ENCODE data around the gene VPS8.

Gene VPS8

GRCh38 chr3:184919651-184920050, 107.7 kb downstream of the VPS8 start:
- TF ChIP-seq CTCF (IDR thresholded peaks at IDR 0.05; ENCODE audit: extremely low read depth, missing control alignments) = no peak
- DNase-seq (ENCODE audit: low spot score) = no peak

DNA sequence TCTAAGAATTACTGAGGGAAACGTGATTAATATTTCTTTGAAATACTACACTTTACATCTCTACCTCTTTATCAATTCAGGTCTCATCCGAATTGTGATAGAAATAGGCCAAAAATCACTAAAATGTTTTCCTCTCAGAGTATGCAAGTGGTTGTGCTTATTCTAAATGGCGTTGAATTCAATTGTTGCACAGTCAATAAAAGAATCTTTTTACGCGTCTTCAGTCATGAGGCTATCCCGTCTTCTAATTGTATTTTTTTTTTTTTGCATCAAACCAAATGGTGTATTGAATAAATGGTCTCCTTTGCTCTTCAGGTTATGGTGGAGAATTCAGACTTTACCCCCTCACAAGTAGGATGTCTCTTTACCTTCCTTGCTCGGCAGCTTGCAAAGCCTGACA, 112.6 kb downstream of the VPS8 start:
- no peak for DNase-seq (ENCODE audit: low spot score)
- no peak for TF ChIP-seq CTCF (IDR thresholded peaks at IDR 0.05; ENCODE audit: extremely low read depth, missing control alignments)

- TF ChIP-seq CTCF (IDR thresholded peaks at IDR 0.05; ENCODE audit: extremely low read depth, missing control alignments) = no peak
Measured at GRCh38 chr3:184927796-184928315, 115.9 kb downstream of the VPS8 start.

GRCh38 chr3:184932777-184933176, 120.8 kb downstream of the VPS8 start:
- no peak for DNase-seq (ENCODE audit: low spot score)
- no peak for TF ChIP-seq CTCF (IDR thresholded peaks at IDR 0.05; ENCODE audit: extremely low read depth, missing control alignments)

More at GRCh38 chr3:184927796-184928315, 115.9 kb downstream of the VPS8 start:
- DNase-seq (ENCODE audit: low spot score) = no peak

DNA sequence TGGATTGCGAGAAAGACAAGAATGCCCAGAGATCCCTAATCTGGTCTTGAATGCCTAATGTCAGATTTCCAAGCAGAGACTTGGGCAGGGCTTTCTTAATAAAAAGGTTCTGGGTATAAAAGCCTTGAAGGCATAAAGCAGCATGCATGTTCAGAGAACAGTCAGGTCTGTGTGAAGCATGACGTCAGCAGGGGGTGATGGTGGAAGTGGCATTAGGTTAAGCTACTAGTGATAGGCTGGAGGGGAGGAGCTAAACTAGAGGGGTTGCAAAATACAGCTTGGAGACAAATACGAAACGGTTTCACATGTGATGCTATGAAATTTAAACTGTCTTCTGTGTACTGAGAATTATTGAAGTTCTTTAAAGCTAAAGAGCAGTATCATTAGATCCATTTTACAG, 125.6 kb downstream of the VPS8 start:
- no peak for TF ChIP-seq CTCF (IDR thresholded peaks at IDR 0.05; ENCODE audit: extremely low read depth, missing control alignments)
- DNase-seq (ENCODE audit: low spot score) = no peak

DNA sequence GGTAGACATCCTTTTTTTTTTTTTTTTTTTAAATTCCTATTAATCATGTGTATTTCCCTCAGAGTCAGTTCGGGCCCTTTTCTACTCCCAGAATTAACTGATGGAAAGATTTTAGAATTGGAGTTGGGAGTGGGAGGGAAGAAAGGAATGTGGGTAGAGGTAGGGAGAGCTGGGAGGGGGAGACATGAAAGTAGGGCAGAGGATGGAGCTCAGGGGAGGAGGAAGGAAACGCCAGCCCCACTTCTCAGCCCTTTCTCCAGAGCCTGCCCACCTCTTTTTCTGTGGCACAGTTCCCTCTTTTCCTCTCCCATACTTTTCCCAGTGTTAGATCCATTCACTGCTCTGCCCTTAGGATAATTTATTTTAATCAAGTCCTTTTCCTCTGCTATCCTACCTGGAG, 129.4 kb downstream of the VPS8 start:
- TF ChIP-seq CTCF (IDR thresholded peaks at IDR 0.05; ENCODE audit: extremely low read depth, missing control alignments) = no peak

GRCh38 chr3:184942735-184943134, 130.8 kb downstream of the VPS8 start:
- DNase-seq (ENCODE audit: low spot score) = no peak
- no peak for TF ChIP-seq CTCF (IDR thresholded peaks at IDR 0.05; ENCODE audit: extremely low read depth, missing control alignments)

More for the DNA sequence above, 129.4 kb downstream of the VPS8 start:
- DNase-seq (ENCODE audit: low spot score) = no peak
